Hepatocyte (in vitro differentiated cells): ENCODE results near the gene CHST15. TPM values are rescaled to one million over a fixed set of nuclear protein-coding genes. Genes with fewer than 3 reads are reported as not detected.

Source experiments
- DNase-seq: peaks from one replicate; pipeline ENCODE4 v3.0.0-alpha.2; 2016; ENCODE audit warnings: low spot score
- H2AFZ ChIP-seq: fragments of 200-600 bp; sonication (generic); 2 replicates; pipeline ENCODE4 v1.6.0; 2016; ENCODE audit warnings: antibody characterized with exemption, mild to moderate bottlenecking
- H3K27ac ChIP-seq: fragments of 200-600 bp; sonication (generic); 2 replicates; pipeline ENCODE4 v1.5.1; 2016; ENCODE audit warnings: mild to moderate bottlenecking
- H3K27me3 ChIP-seq: fragments of 200-600 bp; sonication (generic); 2 replicates; pipeline ENCODE4 v1.6.1; 2016
- H3K36me3 ChIP-seq: fragments of 200-600 bp; sonication (generic); replicated peaks from 2 replicates; pipeline ENCODE4 v1.5.1; 2016; ENCODE audit warnings: low read depth; ENCODE audit not compliant: insufficient read depth
- H3K4me1 ChIP-seq: fragments of 200-600 bp; sonication (generic); 2 replicates; pipeline ENCODE4 v1.5.1; 2016; ENCODE audit warnings: mild to moderate bottlenecking, moderate library complexity; ENCODE audit not compliant: insufficient read depth
- H3K4me2 ChIP-seq: fragments of 200-600 bp; sonication (generic); 2 replicates; pipeline ENCODE4 v1.6.0; 2016
- H3K4me3 ChIP-seq: fragments of 200-600 bp; sonication (generic); 2 replicates; pipeline ENCODE4 v1.5.1; 2016; ENCODE audit warnings: mild to moderate bottlenecking
- H3K79me2 ChIP-seq: fragments of 200-600 bp; sonication (generic); 2 replicates; pipeline ENCODE4 v1.6.0; 2017; ENCODE audit warnings: mild to moderate bottlenecking
- H3K9me2 ChIP-seq: fragments of 200-600 bp; sonication (generic); replicated peaks from 2 replicates; pipeline ENCODE4 v1.6.0; 2017; ENCODE audit warnings: mild to moderate bottlenecking; ENCODE audit not compliant: insufficient read depth
- H3K9me3 ChIP-seq: fragments of 200-600 bp; sonication (generic); 2 replicates; pipeline ENCODE4 v1.5.1; 2016; ENCODE audit warnings: low read depth, mild to moderate bottlenecking
- H4K20me1 ChIP-seq: fragments of 200-600 bp; sonication (generic); 2 replicates; pipeline ENCODE4 v1.6.0; 2016; ENCODE audit warnings: mild to moderate bottlenecking; ENCODE audit not compliant: insufficient read depth, poor library complexity, severe bottlenecking
- EZH2 ChIP-seq: fragments of 200-600 bp; sonication (generic); IDR thresholded peaks from 2 replicates; pipeline ENCODE4 v1.6.1; 2016; ENCODE audit warnings: antibody characterized with exemption, mild to moderate bottlenecking, borderline replicate concordance
- EZH2phosphoT487 ChIP-seq: fragments of 200-600 bp; sonication (generic); IDR thresholded peaks from one replicate; pipeline ENCODE4 v1.6.1; 2018; ENCODE audit warnings: antibody characterized with exemption, mild to moderate bottlenecking, low read depth, moderate library complexity; ENCODE audit not compliant: unreplicated experiment, severe bottlenecking
- WGBS: methylation state at CpG from one replicate; pipeline ENCODE4 v1.1.6; 2016; ENCODE audit warnings: low lambda C conversion rate; ENCODE audit errors: missing lambda C conversion rate; 5-methylcytosine and 5-hydroxymethylcytosine counted together
- polyA plus RNA-seq: library from polyadenylated mRNA; unstranded; fragments of >200 nt; fragmentation: Nextera tagmentation; extraction: Ambion mirVana; gene quantifications from 2 replicates; pipeline ENCODE4 v1.2.1, GENCODE V29; 2016
- total RNA-seq: library from RNA; depleted of rRNA; stranded (reverse); fragments of >200 nt; gene quantifications from 2 replicates; pipeline ENCODE4 v1.2.3, GENCODE V29; 2014
- TF ChIP-seq, protein P1 (sequence below): fragments of 200-600 bp; sonication (generic); IDR thresholded peaks from 2 replicates; pipeline ENCODE4 v1.5.1; 2016; ENCODE audit warnings: antibody characterized with exemption, mild to moderate bottlenecking; ENCODE audit not compliant: poor library complexity

Gene CHST15
- total and polyA plus RNA-seq, 2 experiments from 2014 or later: 3.9 to 4.5 TPM

DNA sequence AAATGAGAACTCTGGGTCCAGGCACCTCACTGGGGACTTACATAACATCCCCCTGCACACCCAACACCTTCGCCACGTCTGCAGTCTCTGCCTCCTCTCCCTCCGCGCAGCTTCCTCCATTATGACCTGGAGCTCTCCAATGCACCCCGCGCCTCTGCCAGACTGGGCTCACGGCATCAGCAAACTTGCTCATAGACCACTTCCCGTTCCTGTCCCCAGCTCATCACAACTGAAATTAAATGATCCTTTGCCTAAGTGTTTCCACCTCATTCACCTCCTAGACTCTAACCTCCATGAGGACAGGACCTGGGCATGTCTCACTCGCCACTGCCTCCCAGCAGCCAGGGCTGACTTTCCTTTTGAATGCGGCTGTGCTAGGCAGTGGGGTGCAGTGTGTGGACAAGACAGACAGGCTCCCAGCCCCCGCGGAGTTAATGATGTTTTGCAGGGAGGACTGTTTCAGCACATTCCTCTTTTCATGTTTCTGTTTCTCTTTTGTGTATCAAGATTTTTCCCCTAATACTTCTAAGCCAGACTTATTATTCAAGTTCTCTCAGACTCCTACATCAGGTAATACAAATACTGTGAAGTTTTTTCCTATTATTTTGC is 18.8 kb downstream of the CHST15 start:
- no peaks in the 10 kb centered on the region for H3K9me2 ChIP-seq
- 93% methylated on average over 12 of the region's 12 CpGs for WGBS
- no peaks in the 10 kb centered on the region for H3K36me3 ChIP-seq
- TF ChIP-seq, protein P1, sequence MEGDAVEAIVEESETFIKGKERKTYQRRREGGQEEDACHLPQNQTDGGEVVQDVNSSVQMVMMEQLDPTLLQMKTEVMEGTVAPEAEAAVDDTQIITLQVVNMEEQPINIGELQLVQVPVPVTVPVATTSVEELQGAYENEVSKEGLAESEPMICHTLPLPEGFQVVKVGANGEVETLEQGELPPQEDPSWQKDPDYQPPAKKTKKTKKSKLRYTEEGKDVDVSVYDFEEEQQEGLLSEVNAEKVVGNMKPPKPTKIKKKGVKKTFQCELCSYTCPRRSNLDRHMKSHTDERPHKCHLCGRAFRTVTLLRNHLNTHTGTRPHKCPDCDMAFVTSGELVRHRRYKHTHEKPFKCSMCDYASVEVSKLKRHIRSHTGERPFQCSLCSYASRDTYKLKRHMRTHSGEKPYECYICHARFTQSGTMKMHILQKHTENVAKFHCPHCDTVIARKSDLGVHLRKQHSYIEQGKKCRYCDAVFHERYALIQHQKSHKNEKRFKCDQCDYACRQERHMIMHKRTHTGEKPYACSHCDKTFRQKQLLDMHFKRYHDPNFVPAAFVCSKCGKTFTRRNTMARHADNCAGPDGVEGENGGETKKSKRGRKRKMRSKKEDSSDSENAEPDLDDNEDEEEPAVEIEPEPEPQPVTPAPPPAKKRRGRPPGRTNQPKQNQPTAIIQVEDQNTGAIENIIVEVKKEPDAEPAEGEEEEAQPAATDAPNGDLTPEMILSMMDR: no peak
- no peak for TF ChIP-seq EZH2phosphoT487
- no peaks in the 10 kb centered on the region for H3K79me2 ChIP-seq
- no peak overlapping the region for H3K27ac ChIP-seq
- H2AFZ ChIP-seq: no peak overlapping the region
- no peaks in the 10 kb centered on the region for H3K27me3 ChIP-seq
- no peak overlapping the region for H3K4me3 ChIP-seq
- no peaks in the 10 kb centered on the region for H3K9me3 ChIP-seq
- DNase-seq: no peak
- peaks cover 9% of the 10 kb centered on the region for H3K4me1 ChIP-seq
- no peak overlapping the region for H3K4me2 ChIP-seq
- no peaks in the 10 kb centered on the region for H4K20me1 ChIP-seq

DNA sequence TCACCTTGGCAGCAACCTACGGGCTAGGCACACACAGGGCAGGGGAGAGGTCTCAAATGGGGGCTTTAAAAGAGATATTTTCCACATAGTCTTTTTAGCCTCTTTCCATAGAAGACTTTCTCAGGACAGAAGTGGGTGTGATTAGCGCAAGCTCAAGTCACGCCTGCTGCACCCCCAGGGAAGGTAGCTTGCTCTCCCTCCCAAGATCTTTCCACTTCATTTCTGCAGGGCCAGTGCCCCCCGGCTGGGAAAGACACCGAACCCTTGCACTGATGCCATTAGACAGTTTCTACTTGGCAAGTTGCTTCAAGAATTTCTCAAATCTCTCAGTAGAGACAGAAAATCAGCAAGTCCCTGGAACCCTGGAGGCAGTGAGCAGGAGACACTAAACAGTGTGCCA is 19.4 kb downstream of the CHST15 start:
- Histone ChIP-seq H3K4me1 (peaks cover 9% of the 10 kb centered on the region), H4K20me1 (no peaks in the 10 kb centered on the region), H3K27ac (no peak overlapping the region), H3K9me2 (no peaks in the 10 kb centered on the region), H3K27me3 (no peaks in the 10 kb centered on the region), H2AFZ (no peak overlapping the region), H3K36me3 (no peaks in the 10 kb centered on the region), H3K9me3 (no peaks in the 10 kb centered on the region), H3K4me2 (no peak overlapping the region), H3K4me3 (no peak overlapping the region), H3K79me2 (no peaks in the 10 kb centered on the region)
- TF ChIP-seq EZH2phosphoT487: no peak
- TF ChIP-seq EZH2: no peak
- TF ChIP-seq, protein P1: no peak
- 93% methylated on average over 5 of the region's 5 CpGs for WGBS
- no peak for DNase-seq

DNA sequence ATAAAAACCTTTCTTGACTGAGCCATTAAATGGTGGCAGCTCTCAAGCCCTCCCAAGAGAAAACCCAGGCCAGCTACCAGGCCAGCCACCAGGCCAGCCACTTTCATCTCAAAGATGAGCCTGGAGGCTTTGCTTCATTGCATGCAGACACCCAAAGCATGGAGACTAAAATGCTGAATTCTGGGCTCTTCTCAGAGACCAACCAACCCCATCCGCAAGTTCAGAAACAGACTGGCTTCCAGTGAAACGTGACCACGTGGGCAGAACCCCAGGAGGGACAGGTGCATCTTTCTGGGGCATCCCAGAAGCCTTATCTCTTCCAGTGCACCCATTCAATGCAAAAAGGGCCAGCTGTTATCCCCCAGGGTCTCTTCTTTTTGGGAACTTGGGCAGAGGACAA is 20.9 kb downstream of the CHST15 start:
- 71% methylated on average over 3 of the region's 3 CpGs for WGBS
- H3K9me3 ChIP-seq: no peaks in the 10 kb centered on the region
- H3K79me2 ChIP-seq: no peaks in the 10 kb centered on the region
- no peak overlapping the region for H3K27ac ChIP-seq
- H3K4me3 ChIP-seq: no peak overlapping the region
- H3K4me1 ChIP-seq: peaks cover 9% of the 10 kb centered on the region
- H3K9me2 ChIP-seq: no peaks in the 10 kb centered on the region
- DNase-seq: no peak
- no peaks in the 10 kb centered on the region for H4K20me1 ChIP-seq
- TF ChIP-seq, protein P1: no peak
- no peak for TF ChIP-seq EZH2phosphoT487
- TF ChIP-seq EZH2: no peak
- no peaks in the 10 kb centered on the region for H3K36me3 ChIP-seq
- no peak overlapping the region for H2AFZ ChIP-seq
- no peaks in the 10 kb centered on the region for H3K27me3 ChIP-seq
- no peak overlapping the region for H3K4me2 ChIP-seq

DNA sequence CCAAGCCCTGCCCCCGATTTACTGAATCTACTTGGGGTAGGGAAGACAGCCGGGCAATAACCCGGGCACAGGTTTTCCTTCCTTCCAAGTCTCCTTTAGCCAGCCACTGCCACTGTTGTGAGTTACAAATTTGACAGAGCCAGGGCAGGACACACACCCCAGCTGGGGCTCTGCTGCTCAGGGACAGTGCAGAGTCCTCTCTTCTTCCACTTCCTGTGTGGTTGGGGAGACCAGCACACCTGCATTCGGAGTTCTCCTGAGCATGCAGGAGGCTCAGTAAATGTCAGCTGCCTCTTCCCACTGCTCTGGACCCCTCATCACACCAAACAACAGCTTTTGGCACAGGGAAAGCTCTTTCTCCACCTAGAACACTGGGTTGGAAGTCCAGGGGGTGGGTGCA is 21.3 kb downstream of the CHST15 start:
- Histone ChIP-seq H3K4me1 (peaks cover 9% of the 10 kb centered on the region), H2AFZ (no peak overlapping the region), H3K9me2 (no peaks in the 10 kb centered on the region), H3K9me3 (no peaks in the 10 kb centered on the region), H3K27me3 (no peaks in the 10 kb centered on the region), H3K27ac (no peak overlapping the region), H3K4me3 (no peak overlapping the region), H3K36me3 (no peaks in the 10 kb centered on the region), H3K79me2 (no peaks in the 10 kb centered on the region), H3K4me2 (no peak overlapping the region), H4K20me1 (no peaks in the 10 kb centered on the region)
- whole genome bisulfite sequencing: 78% methylated on average over 4 of the region's 4 CpGs
- no peak for DNase-seq
- TF ChIP-seq EZH2: no peak
- TF ChIP-seq, protein P1: no peak
- TF ChIP-seq EZH2phosphoT487: no peak
